ENCODE data around the gene HASPIN. TPM values are rescaled to one million over a fixed set of nuclear protein-coding genes. Genes with fewer than 3 reads are reported as not detected.

Gene HASPIN
- total and polyA plus RNA-seq, 9 of the 15 experiments (the other 6 are each of a cell fraction or from before 2014, with no cell fraction given) = 0.81 to 13.5 (median 9.9) TPM

GRCh38 chr17:3755335-3756030 lies 31.8 kb downstream of the HASPIN start (continued):
- TF ChIP-seq CREB3L1 (IDR thresholded peaks at IDR 0.05; ENCODE audit: borderline replicate concordance, low read depth) (no peak), SMARCE1 (IDR thresholded peaks at IDR 0.05) (no peak), CBX5 (IDR thresholded peaks at IDR 0.05; ENCODE audit: borderline replicate concordance, low read depth) (no peak), RBFOX2 (IDR thresholded peaks at IDR 0.05; ENCODE audit: low read depth, low read length) (peak; percentile 31), MTA3 (IDR thresholded peaks at IDR 0.05; ENCODE audit: borderline replicate concordance) (0 out of 2 replicates have a peak, but pooled peaks have one; percentile 39)

- in situ Hi-C loops (cut with MboI) (no loop called here), intact Hi-C loops (cut with micrococcal nuclease) (no loop called here)
- Histone ChIP-seq H2AFZ (ENCODE audit: low read depth, low read length) (peak overlapping the region; percentile 88), H3K4me1 (replicated peaks in 1 of 2; ENCODE audit: control insufficient read depth in 2 of 2, insufficient read depth in 2 of 2, low read length in 2 of 2) (peaks cover 5% of the 10 kb centered on the region in 2 experiments; a peak in 4 of 5 replicates), H3K9ac (ENCODE audit: insufficient read depth in 1 of 2, low read depth in 2 of 2, low read length in 2 of 2) (no peak overlapping the region), H3K27ac (ENCODE audit: extremely low read depth, low read depth, low read length) (no peak overlapping the region), H3K4me2 (ENCODE audit: insufficient read depth, low read length) (peak overlapping the region; percentile 11; the same call in 1 of the 2 replicates), H4K20me1 (replicated peaks; ENCODE audit: control insufficient read depth, insufficient read depth, low read length) (no peaks in the 10 kb centered on the region), H3K4me3 (no peak overlapping the region), H3K9me1 (ENCODE audit: control insufficient read depth, insufficient read depth, low read length) (peaks cover 2% of the 10 kb centered on the region), H3K36me3 (ENCODE audit: control insufficient read depth, insufficient read depth, low read length) (no peaks in the 10 kb centered on the region), H3K79me2 (ENCODE audit: control insufficient read depth, insufficient read depth, low read length) (no peaks in the 10 kb centered on the region), H3K9me3 (replicated peaks; ENCODE audit: control insufficient read depth, insufficient read depth, low read depth, low read length) (no peaks in the 10 kb centered on the region), H3K27me3 (ENCODE audit: control insufficient read depth in 2 of 2, insufficient read depth in 2 of 2, low read length in 2 of 2) (no peaks in the 10 kb centered on the region)
- FAIRE-seq (peak; percentile 61), DNase-seq (ENCODE audit: extremely low read depth in 1 of 4, low spot score in 3 of 4) (peak; percentile 24 to 48 (median 42)), ATAC-seq (0 out of 3 replicates have a peak, but pooled peaks have one; percentile 6)
- BruUV-seq (replicated peaks) = no TSS peak
- WGBS (ENCODE audit: insufficient coverage, low coverage, missing lambda C conversion rate) = 38% methylated on average over 6 of the region's 6 CpGs
- CTCF ChIA-PET (ENCODE audit: low intra/inter-chr PET ratio) = no interaction called here
- POLR2A ChIA-PET = interaction anchor here (0.6 to 1.3 kb wide), 2 partner anchors 19 to 30 kb away, joined by 3 read pairs; no protein-coding TSS in a partner anchor
- TF ChIP-seq HIVEP1 (CRISPR knock-in tag; IDR thresholded peaks at IDR 0.05) (no peak), TSHZ1 (CRISPR knock-in tag; IDR thresholded peaks at IDR 0.05) (no peak), MLX (CRISPR knock-in tag; conservative IDR thresholded peaks at IDR 0.05) (no peak), RNF2 (IDR thresholded peaks at IDR 0.05) (no peak), NCOA6 (IDR thresholded peaks at IDR 0.05) (no peak), TFE3 (CRISPR knock-in tag; IDR thresholded peaks at IDR 0.05) (peak; percentile 90), CBFA2T2 (conservative IDR thresholded peaks at IDR 0.05) (peak; percentile 19; the same call in 1 of the 2 replicates)
Measured at GRCh38 chr17:3759597-3760216, 36.0 kb downstream of the HASPIN start.
